Panc1 (cell line): ENCODE data around the gene OR5AS1. TPM values are rescaled to one million over a fixed set of nuclear protein-coding genes. Genes with fewer than 3 reads are reported as not detected.
"Not testable (repeated sequence)": the region's sequence is repeated elsewhere in the genome, so short reads cannot be mapped to it uniquely, and the experiment has no call there.

Experiments
- ATAC-seq: fragments of 200-7000 bp; cut with Tn5 transposase; 2 replicates; pipeline ENCODE4 v1.9.1; 2020; ENCODE audit warnings: mild to moderate bottlenecking, moderate library complexity
- BruUV-seq: library from RNA; stranded (reverse); fragments of 400-500 nt; replicated peaks from 2 replicates; lab custom pipeline; 2021; lab: Mats Ljungman, UMichigan
- CTCF ChIA-PET: fragments of 300-600 bp; sonication (Branson Sonifier 250); formaldehyde crosslinking; loops from one replicate; lab custom pipeline; 2022; ENCODE audit warnings: antibody characterized with exemption; lab: Charles Lee
- POLR2A ChIA-PET: fragments of 300-600 bp; sonication (Branson Sonifier 250); formaldehyde crosslinking; loops from one replicate; lab custom pipeline; 2022; ENCODE audit warnings: antibody characterized with exemption; lab: Charles Lee
- DNase-seq: peaks from one replicate; pipeline ENCODE4 v3.0.0-alpha.2; 2010; ENCODE audit warnings: low read depth, low spot score
- H3K27ac ChIP-seq: 2 replicates; pipeline ENCODE4 v1.5.1; 2011; ENCODE audit warnings: mild to moderate bottlenecking, low read length, inconsistent platforms
- H3K27me3 ChIP-seq: fragments of 200-500 bp; sonication (Bioruptor generic); 2 replicates; pipeline ENCODE4 v1.6.0; 2014; ENCODE audit warnings: low read length, inconsistent platforms; ENCODE audit not compliant: control insufficient read depth, insufficient read depth
- H3K36me3 ChIP-seq: fragments of 200-500 bp; sonication (Bioruptor generic); 2 replicates; pipeline ENCODE4 v1.5.1; 2014; ENCODE audit warnings: inconsistent platforms, mild to moderate bottlenecking, low read length, moderate library complexity; ENCODE audit not compliant: control insufficient read depth, insufficient read depth
- H3K4me1 ChIP-seq: 2 replicates; pipeline ENCODE4 v1.5.1; 2011; ENCODE audit warnings: inconsistent platforms, mild to moderate bottlenecking, low read length, moderate library complexity; ENCODE audit not compliant: control insufficient read depth, insufficient read depth
- H3K4me3 ChIP-seq, 2 experiments: 2 replicates each; pipeline ENCODE4 v1.5.1; 2011 to 2012; ENCODE audit warnings: low read depth in 2 of 2, low read length in 2 of 2, mild to moderate bottlenecking in 2 of 2, inconsistent platforms in 1 of 2, moderate library complexity in 1 of 2
- H3K9me3 ChIP-seq: fragments of 200-500 bp; sonication (Bioruptor generic); 2 replicates; pipeline ENCODE4 v1.5.1; 2014; ENCODE audit warnings: low read depth, mild to moderate bottlenecking, inconsistent platforms, low read length, moderate library complexity; ENCODE audit not compliant: control insufficient read depth, insufficient read depth
- POLR2AphosphoS5 ChIP-seq: IDR thresholded peaks from 2 replicates; pipeline ENCODE4 v1.6.1; 2012; ENCODE audit warnings: mild to moderate bottlenecking, low read depth, low read length, moderate library complexity
- SIN3A ChIP-seq: IDR thresholded peaks from 2 replicates; pipeline ENCODE4 v1.6.1; 2012; ENCODE audit warnings: low read depth, mild to moderate bottlenecking, low read length, moderate library complexity, borderline replicate concordance; ENCODE audit not compliant: insufficient read depth
- TCF7L2 ChIP-seq: IDR thresholded peaks from 2 replicates; pipeline ENCODE4 v1.6.1; 2011; ENCODE audit warnings: mild to moderate bottlenecking, low read depth, low read length, inconsistent platforms
- in situ Hi-C: cut with HindIII; loops from 2 replicates; pipeline ENCODE4 v1.10.0; 2016; ENCODE audit warnings: low sequenced_read_pairs, low pct_unique_long_range_greater_than_20kb
- intact Hi-C: fragments of 100-400 bp; cut with micrococcal nuclease; formaldehyde crosslinking; loops from one replicate; pipeline ENCODE4 v1.10.0; 2022; ENCODE audit not compliant: unreplicated experiment
- total RNA-seq: library from RNA; stranded (reverse); gene quantifications from one replicate; pipeline ENCODE4 v1.2.1, GENCODE V29; 2021; ENCODE audit not compliant: unreplicated experiment
- TF ChIP-seq, protein P1 (sequence below), 2 experiments: IDR thresholded peaks; 2 replicates each; pipeline ENCODE4 v1.6.1; 2011 to 2012; ENCODE audit warnings: low read depth in 2 of 2, control low read depth in 1 of 2, low read length in 1 of 2, mild to moderate bottlenecking in 1 of 2, moderate library complexity in 1 of 2; ENCODE audit not compliant: insufficient read depth in 1 of 2
- TF ChIP-seq, protein P2 (sequence below): fragments of 450-650 bp; IDR thresholded peaks from 2 replicates; pipeline ENCODE4 v1.5.1; 2017; ENCODE audit warnings: mild to moderate bottlenecking

Gene OR5AS1
- total RNA-seq, 1 experiment from 2014 or later: not detected

- POLR2A ChIA-PET, ATAC-seq, H3K9me3 ChIP-seq, CTCF ChIA-PET, H3K27ac ChIP-seq, H3K36me3 ChIP-seq, DNase-seq, H3K27me3 ChIP-seq, BruUV-seq, H3K4me1 ChIP-seq, H3K4me3 ChIP-seq, in situ Hi-C loops, intact Hi-C loops: not testable (repeated sequence)
Measured at GRCh38 chr11:56058260-56058780, 30.9 kb downstream of the OR5AS1 start.

DNA sequence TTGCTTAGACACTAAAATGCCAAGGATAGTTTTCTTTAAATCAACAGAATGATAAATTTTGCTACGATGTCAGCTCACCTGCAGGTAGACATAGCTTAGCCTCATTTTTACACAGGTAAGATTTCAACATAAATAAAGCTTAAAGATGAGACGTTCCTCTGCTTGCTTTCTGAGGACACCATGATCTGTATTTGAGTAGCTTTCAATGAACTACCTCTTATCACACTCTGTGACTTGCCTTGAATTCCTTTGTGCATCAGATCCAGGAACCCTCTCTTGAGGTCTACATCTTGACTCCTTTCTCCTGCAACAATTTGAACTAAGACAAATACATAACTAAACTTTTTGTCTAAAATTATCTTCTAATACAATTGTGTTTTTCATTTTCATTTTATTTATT, 39.5 kb downstream of the OR5AS1 start:
- ATAC-seq: no peak
- Histone ChIP-seq H3K4me1 (no peaks in the 10 kb centered on the region), H3K27me3 (no peaks in the 10 kb centered on the region), H3K4me3 (no peak overlapping the region), H3K27ac (no peak overlapping the region), H3K36me3 (no peaks in the 10 kb centered on the region), H3K9me3 (no peaks in the 10 kb centered on the region)
- intact Hi-C loops (no loop called here), in situ Hi-C loops (no loop called here)
- POLR2A ChIA-PET: no interaction called here
- no TSS peak for BruUV-seq
- TF ChIP-seq SIN3A (no peak), POLR2AphosphoS5 (no peak), TCF7L2 (no peak)
- TF ChIP-seq, protein P1, sequence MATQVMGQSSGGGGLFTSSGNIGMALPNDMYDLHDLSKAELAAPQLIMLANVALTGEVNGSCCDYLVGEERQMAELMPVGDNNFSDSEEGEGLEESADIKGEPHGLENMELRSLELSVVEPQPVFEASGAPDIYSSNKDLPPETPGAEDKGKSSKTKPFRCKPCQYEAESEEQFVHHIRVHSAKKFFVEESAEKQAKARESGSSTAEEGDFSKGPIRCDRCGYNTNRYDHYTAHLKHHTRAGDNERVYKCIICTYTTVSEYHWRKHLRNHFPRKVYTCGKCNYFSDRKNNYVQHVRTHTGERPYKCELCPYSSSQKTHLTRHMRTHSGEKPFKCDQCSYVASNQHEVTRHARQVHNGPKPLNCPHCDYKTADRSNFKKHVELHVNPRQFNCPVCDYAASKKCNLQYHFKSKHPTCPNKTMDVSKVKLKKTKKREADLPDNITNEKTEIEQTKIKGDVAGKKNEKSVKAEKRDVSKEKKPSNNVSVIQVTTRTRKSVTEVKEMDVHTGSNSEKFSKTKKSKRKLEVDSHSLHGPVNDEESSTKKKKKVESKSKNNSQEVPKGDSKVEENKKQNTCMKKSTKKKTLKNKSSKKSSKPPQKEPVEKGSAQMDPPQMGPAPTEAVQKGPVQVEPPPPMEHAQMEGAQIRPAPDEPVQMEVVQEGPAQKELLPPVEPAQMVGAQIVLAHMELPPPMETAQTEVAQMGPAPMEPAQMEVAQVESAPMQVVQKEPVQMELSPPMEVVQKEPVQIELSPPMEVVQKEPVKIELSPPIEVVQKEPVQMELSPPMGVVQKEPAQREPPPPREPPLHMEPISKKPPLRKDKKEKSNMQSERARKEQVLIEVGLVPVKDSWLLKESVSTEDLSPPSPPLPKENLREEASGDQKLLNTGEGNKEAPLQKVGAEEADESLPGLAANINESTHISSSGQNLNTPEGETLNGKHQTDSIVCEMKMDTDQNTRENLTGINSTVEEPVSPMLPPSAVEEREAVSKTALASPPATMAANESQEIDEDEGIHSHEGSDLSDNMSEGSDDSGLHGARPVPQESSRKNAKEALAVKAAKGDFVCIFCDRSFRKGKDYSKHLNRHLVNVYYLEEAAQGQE (IDR thresholded peaks at IDR 0.05; ENCODE audit: insufficient read depth in 1 of 2, low read depth in 2 of 2, low read length in 1 of 2): no peak
- TF ChIP-seq, protein P2, sequence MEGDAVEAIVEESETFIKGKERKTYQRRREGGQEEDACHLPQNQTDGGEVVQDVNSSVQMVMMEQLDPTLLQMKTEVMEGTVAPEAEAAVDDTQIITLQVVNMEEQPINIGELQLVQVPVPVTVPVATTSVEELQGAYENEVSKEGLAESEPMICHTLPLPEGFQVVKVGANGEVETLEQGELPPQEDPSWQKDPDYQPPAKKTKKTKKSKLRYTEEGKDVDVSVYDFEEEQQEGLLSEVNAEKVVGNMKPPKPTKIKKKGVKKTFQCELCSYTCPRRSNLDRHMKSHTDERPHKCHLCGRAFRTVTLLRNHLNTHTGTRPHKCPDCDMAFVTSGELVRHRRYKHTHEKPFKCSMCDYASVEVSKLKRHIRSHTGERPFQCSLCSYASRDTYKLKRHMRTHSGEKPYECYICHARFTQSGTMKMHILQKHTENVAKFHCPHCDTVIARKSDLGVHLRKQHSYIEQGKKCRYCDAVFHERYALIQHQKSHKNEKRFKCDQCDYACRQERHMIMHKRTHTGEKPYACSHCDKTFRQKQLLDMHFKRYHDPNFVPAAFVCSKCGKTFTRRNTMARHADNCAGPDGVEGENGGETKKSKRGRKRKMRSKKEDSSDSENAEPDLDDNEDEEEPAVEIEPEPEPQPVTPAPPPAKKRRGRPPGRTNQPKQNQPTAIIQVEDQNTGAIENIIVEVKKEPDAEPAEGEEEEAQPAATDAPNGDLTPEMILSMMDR: no peak
- DNase-seq: no peak
- CTCF ChIA-PET: no interaction called here

Other genes starting within 250 kb of the OR5AS1 start
- gene OR5D14, start 232.1 kb upstream of the OR5AS1 start, total RNA-seq: not detected
- not detected for gene OR5L1, start 216.3 kb upstream of the OR5AS1 start, total RNA-seq
- not detected for gene OR5D18, start 208.0 kb upstream of the OR5AS1 start, total RNA-seq
- gene OR5L2, start 200.4 kb upstream of the OR5AS1 start, total RNA-seq: not detected
- gene OR5D16, start 188.9 kb upstream of the OR5AS1 start, total RNA-seq: not detected
- gene TRIM51, start 144.4 kb upstream of the OR5AS1 start, total RNA-seq: not detected
- not detected for gene OR5W2, start 113.1 kb upstream of the OR5AS1 start, total RNA-seq
- not detected for gene OR5I1, start 91.3 kb upstream of the OR5AS1 start, total RNA-seq
- not detected for gene OR10AG1, start 57.7 kb upstream of the OR5AS1 start, total RNA-seq
- gene OR5F1, start 33.0 kb upstream of the OR5AS1 start, total RNA-seq: not detected
- not detected for gene OR8I2, start 65.7 kb downstream of the OR5AS1 start, total RNA-seq
- gene OR8H2, start 76.0 kb downstream of the OR5AS1 start, total RNA-seq: not detected
- not detected for gene OR8H3, start 94.7 kb downstream of the OR5AS1 start, total RNA-seq
- not detected for gene OR8J3, start 112.5 kb downstream of the OR5AS1 start, total RNA-seq
- gene OR8K5, start 132.7 kb downstream of the OR5AS1 start, total RNA-seq: not detected
- not detected for gene OR5J2, start 149.0 kb downstream of the OR5AS1 start, total RNA-seq
- not detected for gene OR5T2, start 206.6 kb downstream of the OR5AS1 start, total RNA-seq
- gene OR5T3, start 224.6 kb downstream of the OR5AS1 start, total RNA-seq: not detected
- not detected for gene OR5T1, start 246.5 kb downstream of the OR5AS1 start, total RNA-seq